NCI-H510A (cell line): ENCODE measurements around the gene RAF1.
"Not testable (repeated sequence)": the region's sequence is repeated elsewhere in the genome, so short reads cannot be mapped to it uniquely, and the experiment has no call there.

Source experiments
- DNase-seq: peaks from one replicate; lab custom pipeline; 2025; lab: John Stamatoyannopoulos, UW

Gene RAF1

GRCh38 chr3:12663936-12664908 is at the start of gene RAF1:
TSS of gene RAF1 (minus strand) at chr3:12664117. CDS start at chr3:12618721, 45,396 bp downstream.
- peak; percentile 92 for DNase-seq

- no peak for DNase-seq
Observed at GRCh38 chr3:12710062-12710461, 46.1 kb upstream of the RAF1 start.

GRCh38 chr3:12709334-12709733 is 45.4 kb upstream of the RAF1 start:
- no peak for DNase-seq

- DNase-seq, result no peak
Observed at GRCh38 chr3:12708584-12709192, 44.8 kb upstream of the RAF1 start.

DNA sequence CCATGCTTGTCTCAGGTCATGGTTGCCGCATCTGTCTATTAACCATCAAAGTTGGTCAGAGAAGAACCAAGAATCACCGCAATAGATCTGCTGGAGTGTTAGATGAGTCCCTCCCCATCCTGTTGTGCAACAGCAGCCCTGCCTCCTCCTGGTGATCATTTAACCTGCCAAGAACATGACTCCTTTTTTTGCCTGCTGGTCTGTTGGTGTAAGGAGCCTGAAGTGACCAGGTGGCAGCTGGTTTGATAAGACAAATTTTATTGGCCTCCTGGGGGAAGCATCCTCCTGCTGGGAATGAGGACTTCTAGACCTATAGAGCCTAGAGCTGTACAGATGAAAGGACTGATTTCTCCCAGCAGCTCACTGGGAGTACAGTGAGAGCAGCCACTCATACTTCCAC is 43.5 kb upstream of the RAF1 start:
- peak; percentile 29 for DNase-seq

- no peak for DNase-seq
Observed at GRCh38 chr3:12706504-12707253, 42.8 kb upstream of the RAF1 start.

DNA sequence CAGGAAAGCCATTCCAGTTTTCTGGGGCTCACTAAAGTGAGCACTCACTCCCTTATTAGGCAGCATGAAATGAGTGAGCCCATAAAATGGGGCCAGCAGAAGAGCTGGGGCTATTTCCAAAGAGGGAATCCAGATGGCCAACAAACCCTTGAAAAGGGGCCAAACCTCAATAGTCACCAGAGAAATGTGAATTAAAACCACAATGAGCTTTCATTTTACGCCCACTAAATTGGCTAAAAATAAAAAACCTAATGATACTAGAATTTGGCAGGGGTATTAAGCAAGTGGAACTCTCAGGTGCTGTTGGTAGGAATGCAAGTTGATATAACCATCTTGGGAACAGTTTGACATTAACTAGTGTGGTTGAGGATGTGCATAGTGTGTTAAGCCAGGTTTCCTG is 42.1 kb upstream of the RAF1 start:
- no peak for DNase-seq

DNA sequence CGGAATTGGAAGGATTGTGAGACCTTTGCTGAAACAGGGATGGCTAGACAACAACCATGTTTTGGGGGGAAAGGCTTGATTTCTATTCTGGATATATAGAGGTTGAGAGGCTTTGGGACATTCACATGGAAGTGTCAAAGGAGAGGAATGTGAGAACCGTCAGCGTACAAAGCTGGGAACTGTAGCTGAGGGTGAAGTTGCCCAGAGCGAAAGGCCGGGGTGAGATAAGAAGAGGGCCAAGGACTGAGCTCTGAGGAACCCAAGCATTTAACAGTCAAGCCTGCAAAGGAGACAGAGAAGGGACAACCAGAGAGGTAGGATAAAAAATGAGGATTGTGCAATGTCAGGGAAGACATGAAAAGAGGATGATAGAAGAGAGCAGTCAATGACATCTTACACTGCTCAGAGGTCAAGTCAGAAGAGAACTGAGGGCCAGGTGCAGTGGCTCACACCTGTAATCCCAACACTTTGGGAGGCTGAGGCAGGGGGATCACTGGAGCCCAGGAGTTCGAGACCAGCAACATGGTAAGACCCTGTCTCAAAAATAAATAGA is 41.5 kb upstream of the RAF1 start:
- no peak for DNase-seq

DNA sequence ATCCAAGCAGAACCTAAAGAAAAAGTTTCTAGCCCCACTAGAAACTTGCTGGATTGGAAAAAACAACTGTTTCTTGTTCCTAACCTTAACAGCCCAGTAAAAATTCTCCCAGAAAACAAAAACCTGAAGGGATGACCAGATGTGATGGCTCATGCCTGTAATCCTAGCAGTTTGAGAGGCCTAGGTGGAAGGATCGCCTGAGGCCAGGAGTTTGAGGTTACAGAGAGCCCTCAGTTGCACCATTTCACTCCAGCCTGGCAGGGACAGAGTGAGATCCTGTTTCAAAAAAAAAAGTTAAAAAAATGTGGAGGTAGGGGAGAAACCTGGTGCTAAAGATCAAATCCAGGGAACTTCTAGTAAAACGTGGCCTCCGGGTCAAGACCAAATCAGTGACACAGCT is 38.6 kb upstream of the RAF1 start:
- DNase-seq, result no peak

GRCh38 chr3:12701601-12702000 is 37.7 kb upstream of the RAF1 start:
- DNase-seq, result not testable (repeated sequence)

DNA sequence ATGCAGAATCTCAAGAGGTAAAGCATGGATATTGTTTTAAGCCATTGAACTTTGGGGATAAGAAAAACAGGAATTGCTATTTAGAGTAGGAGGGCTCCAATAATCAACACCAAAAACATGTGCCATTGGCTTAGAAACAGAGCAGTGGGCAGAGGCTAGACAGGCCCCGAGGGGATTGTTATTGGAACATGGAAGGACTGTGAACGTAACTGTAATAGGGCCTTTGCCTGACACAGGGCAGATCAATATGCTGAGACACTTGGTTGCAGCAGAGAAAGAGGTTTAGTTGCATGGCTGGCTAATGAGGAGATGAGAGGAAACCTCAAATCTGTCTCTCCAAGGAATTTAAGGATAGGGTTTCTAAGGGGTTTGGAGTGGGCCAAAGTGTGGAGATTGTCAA is 36.9 kb upstream of the RAF1 start:
- DNase-seq, result no peak

DNA sequence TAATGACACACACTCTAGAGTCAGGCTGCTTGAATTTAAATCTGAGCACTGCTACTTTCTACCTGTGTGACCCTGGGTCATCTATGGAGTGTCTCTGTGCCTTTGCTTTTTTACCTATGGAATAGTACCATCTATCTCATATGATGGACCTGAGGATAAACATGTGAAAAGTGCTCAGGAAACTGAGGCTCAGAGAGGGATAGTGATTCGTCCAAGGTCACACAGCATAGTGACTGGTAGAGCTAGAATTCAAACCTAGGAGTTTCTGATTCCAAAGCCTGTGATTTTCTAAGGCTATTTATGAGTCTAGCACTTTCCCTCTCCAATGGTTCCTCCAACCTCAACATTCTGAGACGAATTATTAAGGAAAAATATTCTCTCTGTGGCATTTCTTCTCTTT is 32.0 kb upstream of the RAF1 start:
- no peak for DNase-seq

DNA sequence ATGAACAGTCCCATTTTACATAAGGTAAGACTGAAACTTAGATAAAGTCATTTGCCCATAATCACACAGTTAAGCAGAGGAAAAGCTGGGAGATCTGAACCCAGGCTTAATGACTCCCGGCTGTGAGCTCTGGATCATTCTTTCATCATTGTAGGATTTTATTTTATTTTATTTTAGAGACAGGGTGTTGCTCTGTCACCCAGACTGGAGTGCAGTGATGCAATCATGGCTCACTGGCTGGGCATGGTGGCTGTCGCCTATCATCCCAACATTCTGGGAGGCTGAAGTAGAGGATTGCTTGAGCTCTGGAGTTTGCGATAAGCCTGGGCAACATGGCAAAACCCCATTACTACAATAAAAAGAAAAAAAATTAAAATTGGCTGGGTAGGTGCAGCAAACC is 31.2 kb upstream of the RAF1 start:
- no peak for DNase-seq

GRCh38 chr3:12692444-12692843 is 28.5 kb upstream of the RAF1 start:
- no peak for DNase-seq

DNA sequence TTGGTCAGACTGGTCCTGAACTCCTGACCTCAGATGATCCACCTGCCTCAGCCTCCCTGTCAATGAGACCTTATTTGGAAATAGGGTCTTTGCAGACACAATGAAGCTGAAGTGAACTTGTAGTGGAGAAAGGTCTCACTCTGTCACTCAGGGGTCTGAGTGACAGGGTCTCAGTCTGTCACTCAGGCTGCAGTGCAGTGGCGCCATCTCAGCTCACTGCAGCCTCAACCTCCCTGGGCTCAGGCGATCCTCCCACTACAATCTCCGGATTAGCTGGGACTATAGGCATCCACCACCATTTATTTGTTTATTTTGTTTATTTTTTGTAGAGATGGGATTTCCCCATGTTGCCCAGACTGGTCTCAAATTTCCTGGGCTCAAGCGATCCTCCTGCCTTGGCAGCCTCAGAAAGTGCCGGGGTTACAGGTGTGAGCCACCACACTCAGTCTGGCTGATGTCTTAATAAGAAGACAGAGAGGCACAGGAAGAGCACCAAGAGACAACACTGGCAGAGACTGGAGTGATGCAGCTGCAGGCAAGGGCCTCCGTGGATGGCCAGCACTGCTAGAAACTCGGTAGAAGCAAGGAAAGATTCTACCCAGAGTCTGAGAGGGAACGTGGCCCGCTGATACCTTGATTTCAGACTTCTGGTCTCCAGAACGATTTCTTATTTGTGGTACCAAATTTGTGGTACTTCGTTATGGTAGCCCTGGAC is 26.2 kb upstream of the RAF1 start:
- no peak for DNase-seq

DNA sequence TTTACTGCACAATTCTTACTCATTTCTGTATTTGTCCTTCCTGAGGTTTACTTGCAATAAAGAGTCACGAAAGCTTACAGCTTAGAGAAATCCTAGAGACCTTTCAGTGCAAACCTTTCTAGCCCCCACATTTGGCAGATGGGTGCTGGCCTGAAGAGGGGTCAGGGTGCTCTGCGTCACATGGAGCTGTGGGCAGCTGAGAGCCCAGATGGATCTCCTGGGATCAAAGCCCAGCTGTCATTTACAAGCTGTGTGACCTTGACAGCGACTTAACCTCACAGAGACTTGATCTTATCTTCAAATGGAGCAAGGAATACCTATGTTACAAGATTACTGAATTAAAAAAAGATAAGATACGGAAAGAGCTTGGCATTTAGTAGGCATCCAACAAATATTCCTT is 24.0 kb upstream of the RAF1 start:
- DNase-seq, result no peak

- DNase-seq, result no peak
Observed at GRCh38 chr3:12686096-12686495, 22.2 kb upstream of the RAF1 start.

DNA sequence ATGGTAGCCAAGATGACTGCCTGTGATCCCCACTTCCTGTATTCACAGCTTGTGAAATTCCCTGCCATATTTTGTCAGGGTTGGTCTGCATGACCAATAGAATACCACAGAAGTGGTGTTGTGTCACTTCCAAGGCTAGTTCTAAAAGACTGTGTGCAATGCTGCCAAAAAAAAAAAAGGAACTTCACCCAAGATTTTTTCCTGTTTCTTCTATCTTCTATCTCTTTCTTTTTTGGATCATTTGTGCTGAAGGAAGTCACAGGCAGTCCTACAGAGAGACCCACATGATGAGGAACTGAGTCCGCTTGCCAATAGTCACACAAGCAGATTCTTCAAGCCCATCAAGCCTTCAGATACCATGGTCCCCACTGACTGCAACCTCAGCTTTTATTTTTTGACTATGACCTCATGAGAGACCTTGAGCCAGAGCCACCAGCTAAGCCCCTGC is 18.1 kb upstream of the RAF1 start:
- DNase-seq, result no peak

DNA sequence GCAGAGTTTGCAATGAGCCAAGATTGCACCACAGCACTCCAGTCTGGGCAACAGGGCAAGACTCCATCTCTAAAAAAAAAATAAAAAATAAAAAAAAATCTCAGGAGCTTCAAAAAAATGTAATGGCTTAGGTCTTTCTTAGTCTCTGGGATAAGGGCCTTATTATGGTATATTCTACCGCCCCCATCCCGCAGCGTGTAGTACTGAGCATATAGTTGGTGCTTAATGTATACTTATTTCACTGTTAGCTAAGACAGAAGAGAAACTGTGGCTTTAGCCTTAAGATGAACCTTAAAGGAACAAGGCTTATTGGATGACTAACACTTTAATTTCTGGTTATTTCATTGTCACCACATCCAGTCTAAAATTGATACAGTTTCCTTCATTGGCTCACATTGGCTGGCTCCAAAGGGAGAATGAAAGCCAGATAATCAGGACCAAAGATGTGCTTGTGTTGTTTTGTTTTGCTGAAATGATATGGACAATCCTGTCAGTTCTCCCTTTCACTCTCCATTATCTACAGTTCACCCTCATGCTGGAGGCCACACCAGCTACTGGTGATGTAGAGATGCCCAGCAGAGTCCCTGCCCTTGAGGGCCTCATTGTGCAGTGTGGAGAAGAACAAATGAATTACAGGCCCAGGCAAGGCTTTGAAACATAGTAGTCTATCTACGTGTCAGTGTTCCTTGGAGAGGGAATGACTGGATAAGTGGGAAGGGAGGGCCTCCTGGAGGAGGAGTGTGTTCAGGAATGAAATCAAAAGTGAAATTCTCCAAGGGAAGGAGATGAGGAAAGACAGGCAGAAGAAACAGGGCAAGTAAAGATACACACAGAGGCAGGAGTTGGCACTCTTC is 17.4 kb upstream of the RAF1 start:
- no peak for DNase-seq

- no peak for DNase-seq
Observed at GRCh38 chr3:12679468-12679867, 15.6 kb upstream of the RAF1 start.

DNA sequence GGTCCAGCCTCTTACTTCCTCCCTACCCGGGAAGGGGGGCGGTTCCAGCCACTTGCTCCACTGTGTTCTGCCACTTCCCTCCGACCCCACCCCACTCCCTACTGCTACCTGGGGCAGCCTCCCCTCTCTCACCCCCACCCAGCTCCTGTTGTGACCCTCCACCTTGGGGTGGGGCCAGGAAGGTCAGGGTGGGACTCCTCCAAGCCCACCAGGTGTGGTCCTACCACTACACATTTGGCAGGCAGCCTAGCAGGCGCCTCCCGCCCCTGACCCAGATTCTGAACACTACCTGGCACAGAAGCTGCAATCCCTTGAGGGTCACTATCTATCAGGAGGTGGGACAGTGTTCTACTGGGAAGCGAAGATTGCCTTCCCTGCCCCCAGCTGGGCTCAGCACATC is 13.7 kb upstream of the RAF1 start:
- no peak for DNase-seq
